HT1080 (cell line): ENCODE results near the gene NUP214. TPM values are rescaled to one million over a fixed set of nuclear protein-coding genes. Genes with fewer than 3 reads are reported as not detected.
"Not testable (repeated sequence)": the region's sequence is repeated elsewhere in the genome, so short reads cannot be mapped to it uniquely, and the experiment has no call there.

Experiments
- DNase-seq: peaks from one replicate; pipeline ENCODE4 v3.0.0-alpha.2; 2015; ENCODE audit warnings: low read depth
- total RNA-seq: library from RNA; depleted of rRNA; stranded (reverse); fragments of >200 nt; shearing (Covaris generic); gene quantifications from 2 replicates; pipeline ENCODE4 v1.2.3, GENCODE V29; 2014

Gene NUP214
- total RNA-seq, 1 experiment from 2014 or later: 27.1 TPM

DNA sequence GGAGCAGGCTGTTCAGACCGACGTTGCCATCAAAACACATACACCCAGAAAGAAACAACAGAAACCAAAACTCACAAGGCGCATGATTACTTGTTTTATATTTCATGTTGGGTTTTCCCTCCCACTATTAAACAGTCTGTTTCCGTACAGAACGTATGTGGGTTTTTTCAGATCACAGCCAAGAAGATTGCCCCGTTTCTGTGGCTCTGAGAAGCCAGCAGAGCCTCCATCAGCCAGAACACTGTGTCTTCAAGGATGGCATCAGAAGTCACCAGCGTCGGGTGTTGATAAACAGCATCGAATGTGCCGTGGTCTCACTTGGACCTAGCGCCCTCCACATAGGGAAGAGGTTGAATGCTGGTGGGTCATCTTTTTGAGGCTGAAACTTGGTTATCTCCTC, 108.2 kb downstream of the NUP214 start:
- DNase-seq: no peak

DNA sequence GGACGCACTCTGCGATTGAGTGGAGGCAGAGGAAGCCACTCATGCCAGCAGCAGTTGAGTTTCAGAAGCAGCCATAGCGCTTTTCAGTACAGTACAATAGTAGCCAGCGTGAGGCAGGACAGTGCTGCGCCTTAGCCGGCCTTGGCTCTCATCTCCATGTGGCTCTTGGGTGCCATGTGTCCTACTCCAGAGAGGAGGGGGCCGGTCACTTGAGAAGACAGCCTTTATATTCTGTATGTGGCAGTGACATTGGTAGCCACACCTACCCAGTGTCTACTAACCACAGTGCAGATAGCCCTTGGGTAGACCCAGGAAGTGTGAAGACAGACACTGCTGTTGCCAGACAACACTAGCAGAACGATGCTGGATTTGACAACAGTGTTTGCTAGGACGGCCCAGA, 108.6 kb downstream of the NUP214 start:
- DNase-seq: no peak

DNA sequence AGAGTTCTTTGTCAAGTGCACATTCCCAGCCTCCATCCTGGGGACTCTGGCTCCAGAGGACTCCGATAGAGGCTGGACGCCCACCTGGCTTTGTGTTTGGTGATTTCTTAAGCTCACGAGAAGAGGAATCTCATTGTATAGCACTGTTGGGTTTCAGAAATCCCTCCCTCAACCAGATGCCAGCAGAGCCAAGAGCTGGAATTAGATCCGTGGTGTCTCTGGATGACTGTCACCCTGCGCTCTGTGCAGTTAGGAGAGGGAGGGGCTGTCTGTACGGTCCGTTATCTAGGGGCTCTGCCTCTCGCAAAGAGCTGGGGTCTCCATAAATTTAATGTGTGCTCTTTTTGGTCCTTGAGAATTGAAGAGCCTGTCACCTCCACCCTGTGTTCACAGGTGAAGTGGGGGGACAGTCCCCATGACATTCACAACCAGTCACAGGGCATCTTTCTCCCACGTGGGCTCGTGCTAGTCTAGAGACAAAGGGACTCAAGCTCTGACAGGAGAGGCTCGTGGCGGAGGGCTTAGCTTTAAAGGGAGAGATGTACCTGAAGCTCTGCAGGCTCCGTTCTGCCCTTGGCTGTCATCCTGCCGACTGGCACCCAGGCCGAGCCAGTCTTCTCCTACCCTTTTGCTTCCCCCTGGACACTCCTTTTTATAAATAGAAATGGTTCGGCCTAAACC, 109.6 kb downstream of the NUP214 start:
- DNase-seq: no peak

DNA sequence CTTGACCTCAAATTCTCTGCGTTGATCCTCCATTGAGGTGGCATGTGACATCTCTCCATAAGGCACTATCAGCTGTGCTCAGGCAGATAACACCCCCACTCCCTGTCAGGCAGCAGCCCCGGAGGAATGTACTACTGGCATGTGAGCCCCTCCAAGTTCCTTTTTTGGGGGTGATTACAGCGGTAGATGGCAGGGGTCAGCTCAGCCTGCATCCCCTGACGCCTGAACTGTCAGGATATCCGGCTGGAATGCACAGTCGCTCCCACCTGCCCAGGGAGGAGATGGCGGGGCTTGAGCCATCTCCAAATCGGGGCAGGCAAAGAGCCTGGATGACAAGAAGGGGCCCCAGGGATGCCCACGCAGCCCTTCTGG, 110.1 kb downstream of the NUP214 start:
- DNase-seq: no peak

DNA sequence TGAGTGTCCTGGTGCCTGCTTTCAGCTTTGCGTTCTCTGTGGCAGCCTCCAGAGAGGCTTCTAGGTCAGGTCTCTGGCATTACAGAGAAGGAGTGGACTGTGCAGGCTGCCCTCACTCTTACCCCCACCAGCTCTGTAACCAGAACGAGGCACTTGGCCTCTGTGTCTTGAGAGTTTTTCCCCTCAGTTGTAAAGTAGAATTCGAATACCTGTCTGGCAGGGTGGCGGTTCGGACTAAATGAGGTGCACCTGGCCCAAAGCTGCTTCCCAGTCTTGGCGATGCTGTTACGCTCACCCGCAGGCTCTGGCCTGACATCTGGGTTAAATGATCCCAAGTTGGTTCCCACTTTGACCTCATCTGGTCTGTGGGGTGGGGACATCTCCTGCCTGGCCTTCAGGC, 110.8 kb downstream of the NUP214 start:
- DNase-seq: no peak

DNA sequence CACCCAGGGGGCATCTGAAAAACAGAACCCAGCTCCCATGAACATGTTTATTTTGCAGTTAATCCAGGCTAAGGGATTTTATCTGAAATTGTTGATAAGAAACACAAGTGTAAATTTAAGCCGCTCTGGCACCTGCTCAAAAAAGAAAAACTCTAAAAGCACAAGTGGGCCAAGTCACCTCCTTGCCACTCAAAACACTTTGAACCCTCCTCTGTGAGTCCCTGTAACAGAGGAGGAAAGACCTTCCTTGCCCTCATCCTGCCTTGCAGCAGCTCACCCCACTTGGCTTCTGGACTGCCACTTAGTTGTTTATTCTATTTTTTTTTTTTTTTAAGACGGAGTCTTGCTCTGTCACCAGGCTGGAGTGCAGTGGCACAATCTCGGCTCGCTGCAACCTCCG, 111.4 kb downstream of the NUP214 start:
- no peak for DNase-seq

DNA sequence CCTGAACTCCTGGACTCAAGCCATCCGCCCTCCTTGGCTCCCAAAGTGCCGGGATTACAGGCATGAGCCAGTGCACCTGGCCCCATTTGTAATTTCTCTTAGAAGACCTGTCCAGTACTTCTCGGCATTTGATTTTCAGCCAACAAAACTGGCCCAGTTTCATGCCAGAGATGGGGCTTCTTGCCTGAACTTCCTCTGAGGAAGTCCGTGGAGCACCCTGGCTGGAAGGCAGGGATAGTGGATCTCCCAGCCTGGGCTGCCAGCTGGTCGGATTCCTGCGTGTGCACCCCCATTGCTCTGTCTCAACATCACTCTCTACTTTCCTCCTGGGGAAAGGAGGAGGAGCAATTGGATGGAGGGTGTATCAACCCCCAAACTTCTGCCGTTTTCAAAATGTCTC, 111.9 kb downstream of the NUP214 start:
- no peak for DNase-seq

DNA sequence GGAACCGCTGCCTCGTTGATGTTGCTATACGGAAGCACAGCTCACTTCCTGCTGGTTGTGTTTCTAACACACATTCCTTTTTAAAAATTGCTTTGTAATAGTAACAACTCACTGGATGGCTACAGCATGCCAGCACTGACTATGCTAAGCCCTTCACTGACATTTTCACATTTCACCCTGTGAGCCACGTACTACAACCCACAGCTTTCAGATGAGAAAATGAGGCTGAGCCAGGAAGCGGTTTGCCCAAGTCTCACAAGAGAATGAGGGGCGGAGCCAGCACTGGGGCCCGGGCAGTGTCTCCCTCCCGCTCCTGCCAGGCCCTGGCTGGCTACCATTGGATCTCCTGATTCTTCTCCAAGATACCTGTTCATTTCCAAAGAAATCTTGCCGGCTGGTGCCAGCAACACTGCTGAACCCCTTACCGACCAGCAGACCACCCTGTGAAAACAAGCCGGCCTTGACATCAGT, 112.6 kb downstream of the NUP214 start:
- DNase-seq: peak; percentile 60

DNA sequence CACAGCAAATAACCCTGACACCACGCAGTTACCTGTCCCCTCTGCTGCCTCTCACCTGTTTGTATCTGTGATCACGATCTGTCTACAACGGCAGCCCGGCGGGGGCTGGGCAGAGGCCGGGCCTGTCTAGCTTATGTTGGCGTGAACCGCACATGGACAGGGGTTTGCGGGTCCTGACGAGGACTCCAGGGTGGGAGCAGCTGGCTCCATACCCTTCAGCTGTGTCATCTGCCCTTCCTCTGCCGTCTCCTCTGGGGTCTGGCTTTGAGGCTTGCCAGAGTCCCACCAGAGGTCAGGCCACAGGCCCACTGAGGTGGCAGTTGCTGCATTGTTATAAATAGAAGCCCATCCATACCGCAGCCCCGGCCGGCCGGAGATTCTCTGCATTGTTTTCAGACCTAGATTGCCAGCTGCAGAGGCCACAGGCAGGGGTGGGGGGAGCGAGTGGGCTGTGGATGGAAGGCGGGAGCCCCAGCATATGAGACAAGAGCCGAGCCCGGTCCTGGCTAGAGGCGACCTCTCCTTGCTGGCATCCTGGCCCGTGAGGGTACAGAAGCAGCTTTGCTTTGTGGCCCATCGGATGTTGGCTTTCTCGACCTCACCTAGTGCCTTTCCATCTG, 113.1 kb downstream of the NUP214 start:
- no peak for DNase-seq

DNA sequence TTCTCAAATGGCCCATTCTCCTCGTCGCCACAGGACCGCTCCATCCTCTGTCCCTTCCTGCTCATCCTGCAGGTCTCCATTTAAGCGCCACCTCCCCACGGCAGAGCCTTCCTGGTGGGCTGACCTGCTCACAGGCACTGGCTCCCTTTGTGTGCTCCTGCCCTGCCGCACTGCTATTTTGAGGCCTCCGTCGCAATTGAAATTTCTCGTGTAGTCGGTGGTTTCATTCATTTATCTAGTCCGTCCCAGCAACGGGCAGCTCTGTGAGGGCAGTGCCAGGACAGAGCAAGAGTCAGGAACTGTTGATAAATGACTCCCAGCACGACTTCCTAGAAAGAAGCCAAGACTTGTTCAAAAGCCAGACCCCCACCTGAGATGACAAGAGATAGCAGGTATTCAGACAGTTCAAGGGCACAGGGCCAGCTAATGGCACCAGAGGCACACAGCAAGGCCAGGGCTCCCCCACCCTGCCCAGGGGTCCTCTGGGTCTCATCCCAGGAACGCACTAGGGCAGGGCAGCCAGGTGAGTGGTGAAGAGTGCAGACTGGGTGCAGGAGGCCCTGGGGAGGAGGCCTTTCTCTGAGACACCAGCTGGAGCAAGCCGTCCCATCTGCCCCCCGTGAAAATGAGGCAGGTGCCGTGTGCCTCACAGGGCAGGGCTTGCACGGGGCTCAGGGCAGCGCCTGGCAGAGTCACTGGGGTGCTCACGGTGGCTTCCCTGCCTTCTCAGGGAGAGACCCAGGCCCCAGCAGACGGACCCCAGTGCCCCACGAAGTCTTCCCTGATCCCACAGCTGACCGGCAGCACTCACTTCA, 114.0 kb downstream of the NUP214 start:
- no peak for DNase-seq

DNA sequence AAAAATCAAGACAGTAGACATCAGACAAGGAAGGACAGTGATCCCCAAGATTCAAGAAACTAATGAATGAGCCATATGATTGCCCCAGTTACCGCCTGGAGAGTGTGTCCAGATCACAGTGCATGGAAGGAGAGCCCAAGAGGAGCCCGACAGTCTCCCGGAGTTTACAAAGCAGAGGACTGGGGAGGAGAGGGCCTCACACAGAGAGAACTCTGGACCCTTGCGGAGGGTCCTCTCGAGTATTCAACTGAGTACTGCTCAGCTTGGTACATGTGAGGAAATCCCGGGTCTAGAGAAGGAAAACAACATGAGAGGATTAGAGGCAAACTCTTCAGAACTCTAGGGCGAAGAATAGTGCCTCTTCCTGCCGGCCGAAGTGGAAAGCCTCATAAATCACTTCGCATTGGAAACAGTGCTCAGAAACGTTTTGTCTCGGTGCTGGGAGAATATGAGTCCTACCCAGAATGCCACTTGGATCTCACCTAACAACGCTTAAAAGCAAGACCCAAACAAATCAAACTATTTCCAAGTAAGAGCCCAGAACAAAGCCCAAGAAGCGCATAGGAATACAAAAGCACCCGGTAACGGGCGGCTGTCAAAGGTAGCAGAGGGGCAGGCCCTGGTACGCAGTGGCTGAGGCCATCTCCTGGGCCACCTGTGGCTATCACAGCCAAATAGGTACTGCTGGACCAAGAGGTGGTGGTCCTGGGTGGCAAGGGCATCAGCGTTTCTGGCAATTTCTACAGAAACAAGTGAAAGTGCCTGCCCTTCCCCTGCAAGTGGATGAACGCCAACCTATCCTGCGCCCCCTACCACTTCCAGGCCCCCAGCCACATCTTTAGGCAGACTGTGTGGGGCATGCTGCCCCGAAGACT, 114.9 kb downstream of the NUP214 start:
- DNase-seq: no peak

DNA sequence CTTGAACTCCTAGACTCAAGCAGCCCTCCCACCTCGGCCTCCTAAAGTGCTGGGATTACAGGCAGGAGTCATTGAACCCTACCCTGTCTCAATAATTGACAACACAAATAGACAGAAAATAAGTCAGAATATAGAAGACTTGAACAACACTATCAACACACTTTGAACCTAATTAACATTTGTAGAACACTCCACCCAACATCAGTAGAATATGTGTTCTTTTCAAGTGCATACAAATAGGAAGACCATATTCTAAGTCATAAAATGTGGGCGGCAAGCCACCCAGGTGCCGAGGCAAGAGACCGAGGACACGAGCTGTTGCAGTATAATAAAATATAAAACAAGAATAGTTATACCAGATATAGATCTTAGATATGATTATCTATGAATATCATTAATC, 118.9 kb downstream of the NUP214 start:
- not testable (repeated sequence) for DNase-seq

DNA sequence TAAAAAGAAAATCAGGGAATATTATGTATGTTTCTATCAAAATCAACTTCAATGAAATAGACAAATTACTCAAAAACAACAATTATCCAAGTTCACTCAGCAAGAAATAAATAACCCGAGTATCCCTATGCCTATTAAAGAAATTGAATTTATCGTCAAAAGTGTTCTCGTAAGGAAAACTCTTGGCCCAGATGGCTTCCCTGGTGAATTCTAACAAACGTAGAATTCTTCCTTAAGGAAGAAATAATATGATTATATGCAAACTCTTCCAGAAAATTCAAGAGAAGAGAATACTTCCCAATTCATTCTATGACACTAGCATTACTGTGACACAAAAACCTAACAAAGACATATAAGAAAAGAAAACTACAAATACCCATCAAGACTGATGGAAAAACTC, 121.2 kb downstream of the NUP214 start:
- DNase-seq: no peak

DNA sequence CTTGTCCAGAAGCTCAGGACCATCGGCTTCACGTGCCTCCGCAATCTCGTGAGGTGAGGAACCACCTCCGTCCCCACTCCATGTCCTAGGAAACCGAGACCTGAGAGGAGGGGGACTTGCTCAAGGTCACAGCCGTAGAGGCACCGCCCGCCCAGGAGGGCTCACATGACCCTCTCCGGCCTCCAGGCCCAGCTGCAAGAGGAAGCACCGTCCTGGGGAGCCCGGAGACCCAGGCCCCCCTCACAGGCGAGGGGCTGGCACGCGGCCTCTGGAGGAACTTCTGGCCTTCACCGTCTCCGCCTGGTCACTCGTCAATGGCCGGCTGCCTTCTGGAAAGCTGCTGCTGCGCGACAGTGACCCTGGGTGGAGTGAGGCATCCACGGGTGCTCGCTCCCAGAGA, 126.7 kb downstream of the NUP214 start:
- DNase-seq: no peak

DNA sequence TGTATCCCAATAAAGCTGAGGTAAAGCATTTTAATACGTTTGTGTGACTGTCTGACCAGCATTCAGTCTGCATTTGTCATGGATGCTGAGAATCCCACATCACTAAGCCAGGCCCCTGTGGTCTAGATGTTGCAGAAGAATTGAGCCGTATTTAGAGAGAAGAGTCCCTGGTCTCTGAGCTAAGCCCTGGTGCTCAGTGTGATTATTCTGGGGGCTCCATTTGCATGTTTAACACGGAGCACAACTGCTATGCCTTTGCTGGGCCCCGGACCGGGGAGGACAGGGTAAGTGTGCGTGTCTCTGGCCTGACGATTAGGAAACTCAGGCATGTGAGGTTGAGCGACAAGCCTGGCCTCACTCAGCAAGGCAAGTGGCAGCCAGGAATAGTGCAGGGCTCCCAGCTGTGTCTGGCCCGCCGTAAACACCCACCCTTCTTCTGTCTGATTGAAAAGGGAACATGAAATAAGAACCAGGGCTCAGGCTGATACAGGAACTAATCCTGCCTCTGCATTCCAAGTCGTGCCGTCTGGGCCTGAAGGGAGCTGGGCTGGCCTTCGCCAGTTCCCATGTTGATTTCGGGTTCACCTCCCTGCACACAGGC, 128.6 kb downstream of the NUP214 start:
- DNase-seq: no peak

DNA sequence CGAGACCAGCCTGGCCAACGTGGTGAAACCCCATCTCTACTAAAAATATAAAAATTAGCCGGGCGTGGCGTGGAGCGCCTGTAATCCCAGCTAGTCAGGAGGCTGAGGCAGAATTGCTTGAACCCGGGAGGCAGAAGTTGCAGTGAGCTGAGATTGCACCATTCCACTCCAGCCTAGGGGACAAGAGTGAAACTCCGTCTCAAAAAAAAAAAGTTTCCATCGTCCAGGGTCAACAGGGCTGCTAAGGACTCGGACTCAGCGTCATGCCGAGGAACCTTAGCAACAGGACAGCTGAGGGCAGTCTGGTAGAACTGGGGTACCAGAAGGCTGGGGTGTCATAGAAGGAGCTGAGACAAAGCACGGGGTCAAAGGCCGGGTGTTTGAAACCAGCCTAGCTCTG, 129.2 kb downstream of the NUP214 start:
- DNase-seq: no peak

DNA sequence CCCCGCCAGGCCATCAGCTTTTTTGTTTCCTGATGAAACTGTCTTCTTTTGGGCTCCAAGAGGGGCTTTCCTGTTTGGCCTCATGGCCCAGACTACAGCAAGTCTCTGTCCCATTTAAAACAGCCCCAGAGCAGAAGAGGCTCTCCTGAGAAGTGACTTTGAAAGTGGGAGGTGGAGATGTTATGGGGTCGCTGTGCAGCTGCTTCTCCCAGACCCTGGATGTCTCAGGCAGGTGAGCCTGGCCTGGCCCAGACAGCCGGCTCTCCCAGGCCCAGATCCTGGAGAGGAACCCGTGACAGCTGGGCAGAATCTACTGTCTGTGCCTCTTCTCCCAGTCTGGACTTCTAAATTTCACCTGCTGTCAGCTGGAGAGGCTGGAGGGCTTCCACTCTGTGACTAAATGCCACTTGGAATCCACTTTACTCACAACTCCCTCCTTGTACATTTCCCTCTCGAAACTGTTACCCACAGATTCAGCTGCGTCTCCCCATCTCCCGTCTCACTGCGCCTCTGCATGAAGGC, 130.4 kb downstream of the NUP214 start:
- no peak for DNase-seq

DNA sequence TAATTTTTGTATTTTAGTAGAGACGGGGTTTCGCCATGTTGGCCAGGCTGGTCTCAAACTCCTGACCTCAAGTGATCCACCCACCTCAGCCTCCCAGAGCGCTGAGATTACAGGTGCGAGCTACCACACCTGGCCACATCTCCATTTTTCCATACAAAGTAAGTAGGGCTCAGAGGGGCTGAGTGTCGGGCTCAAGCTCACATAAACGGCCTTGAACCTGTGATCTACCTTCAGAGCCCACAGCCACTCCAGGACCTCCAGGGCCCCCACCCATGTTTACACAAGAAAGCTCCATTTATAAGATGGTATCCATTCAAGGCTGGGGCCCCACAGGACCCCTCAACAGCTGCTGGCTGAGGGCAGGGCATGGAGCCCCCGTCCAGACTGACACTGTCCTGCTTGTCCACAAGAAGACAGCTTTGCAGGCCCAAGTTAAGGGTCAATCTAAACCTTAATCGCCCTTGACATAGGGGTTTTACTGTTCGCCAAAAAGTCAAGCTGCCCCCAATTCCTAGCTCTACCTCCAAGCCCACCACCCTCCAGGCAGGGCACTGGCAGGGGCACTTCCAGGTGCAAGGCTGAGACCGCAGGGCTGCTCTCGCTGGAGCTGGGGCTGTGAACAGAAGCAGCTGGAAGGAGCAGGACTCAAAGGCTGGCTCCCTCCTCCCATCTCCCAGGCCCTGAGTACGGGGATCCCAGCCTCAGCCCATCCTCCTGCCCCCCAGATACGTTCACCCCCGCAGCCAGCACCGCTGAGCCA, 132.1 kb downstream of the NUP214 start:
- no peak for DNase-seq

DNA sequence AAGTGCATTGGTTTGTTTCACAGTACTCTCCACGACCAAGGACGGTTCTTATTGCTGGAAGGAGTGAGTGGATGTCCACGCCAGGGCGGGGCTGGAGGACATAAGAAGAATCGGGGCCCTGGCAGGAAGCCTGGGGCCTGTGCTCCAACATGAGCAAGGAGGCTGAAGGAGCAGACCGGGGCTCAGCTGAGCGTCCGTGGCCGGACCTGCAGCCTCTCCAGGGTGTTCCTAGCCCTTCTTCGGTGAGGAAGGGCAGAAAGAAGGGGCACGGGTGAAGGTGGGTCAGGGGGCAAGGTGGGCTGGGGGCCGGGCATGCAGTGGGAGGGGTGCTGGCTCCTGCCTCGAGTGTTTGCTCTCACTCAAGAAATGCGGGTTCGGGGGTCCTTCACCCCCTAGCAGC, 132.8 kb downstream of the NUP214 start:
- DNase-seq: no peak
